Measurements from ENCODE around the gene REXO4. TPM values are rescaled to one million over a fixed set of nuclear protein-coding genes. Genes with fewer than 3 reads are reported as not detected.

Gene REXO4
- total RNA-seq, 2 experiments from 2014 or later: 35.7 to 45.5 TPM

GRCh38 chr9:133437753-133438531 is 20.1 kb upstream of the REXO4 start:
- no peak overlapping the region for H3K4me2 ChIP-seq (ENCODE audit: low read length)
- no peak overlapping the region for H2AFZ ChIP-seq (ENCODE audit: low read length)
- no peaks in the 10 kb centered on the region for H3K36me3 ChIP-seq (ENCODE audit: insufficient read depth, low read length)

GRCh38 chr9:133436681-133437080 is 18.9 kb upstream of the REXO4 start:
- no peak for DNase-seq (ENCODE audit: low spot score)
- Histone ChIP-seq H3K36me3 (ENCODE audit: insufficient read depth, low read length) (no peaks in the 10 kb centered on the region), H3K4me2 (ENCODE audit: low read length) (no peak overlapping the region), H4K20me1 (ENCODE audit: insufficient read depth, low read length) (no peaks in the 10 kb centered on the region), H3K27ac (ENCODE audit: low read depth, low read length, poor library complexity, severe bottlenecking) (no peak overlapping the region), H3K9me2 (ENCODE audit: insufficient read depth, low read length) (no peaks in the 10 kb centered on the region), H3K79me2 (ENCODE audit: insufficient read depth, low read depth, low read length) (no peaks in the 10 kb centered on the region), H3K9me3 (ENCODE audit: low read length) (no peaks in the 10 kb centered on the region), H3K4me3 (ENCODE audit: low read depth, low read length, poor library complexity, severe bottlenecking) (no peak overlapping the region), H3K4me1 (ENCODE audit: insufficient read depth, low read length, poor library complexity, severe bottlenecking) (peaks cover 5% of the 10 kb centered on the region), H2AFZ (ENCODE audit: low read length) (no peak overlapping the region)
- intact Hi-C loops (cut with micrococcal nuclease; ENCODE audit: unreplicated experiment): no loop called here
- TF ChIP-seq CTCF (conservative IDR thresholded peaks at IDR 0.05; ENCODE audit: low read length) (no peak), EZH2phosphoT487 (IDR thresholded peaks at IDR 0.05; ENCODE audit: borderline replicate concordance, low read depth, low read length) (no peak)
- POLR2A ChIA-PET: no interaction called here
- CTCF ChIA-PET (ENCODE audit: unreplicated experiment): no interaction called here
- BruUV-seq (replicated peaks): no TSS peak

More at GRCh38 chr9:133437753-133438531, 20.1 kb upstream of the REXO4 start:
- no peak overlapping the region for H3K4me3 ChIP-seq (ENCODE audit: low read depth, low read length, poor library complexity, severe bottlenecking)
- intact Hi-C loops (cut with micrococcal nuclease; ENCODE audit: unreplicated experiment): no loop called here
- ChIA-PET CTCF (ENCODE audit: unreplicated experiment) (no interaction called here), POLR2A (no interaction called here)
- DNase-seq (ENCODE audit: low spot score): peak; percentile 47
- H3K9me3 ChIP-seq (ENCODE audit: low read length): no peaks in the 10 kb centered on the region
- no peaks in the 10 kb centered on the region for H3K9me2 ChIP-seq (ENCODE audit: insufficient read depth, low read length)
- no peaks in the 10 kb centered on the region for H4K20me1 ChIP-seq (ENCODE audit: insufficient read depth, low read length)
- H3K79me2 ChIP-seq (ENCODE audit: insufficient read depth, low read depth, low read length): no peaks in the 10 kb centered on the region
- peaks cover 9% of the 10 kb centered on the region for H3K4me1 ChIP-seq (ENCODE audit: insufficient read depth, low read length, poor library complexity, severe bottlenecking)
- no TSS peak for BruUV-seq (replicated peaks)
- TF ChIP-seq EZH2phosphoT487 (IDR thresholded peaks at IDR 0.05; ENCODE audit: borderline replicate concordance, low read depth, low read length): no peak
- TF ChIP-seq CTCF (conservative IDR thresholded peaks at IDR 0.05; ENCODE audit: low read length): peak; percentile 74
- no peak overlapping the region for H3K27ac ChIP-seq (ENCODE audit: low read depth, low read length, poor library complexity, severe bottlenecking)

- Histone ChIP-seq H3K27ac (ENCODE audit: low read depth, low read length, poor library complexity, severe bottlenecking) (no peak overlapping the region), H2AFZ (ENCODE audit: low read length) (no peak overlapping the region), H3K4me1 (ENCODE audit: insufficient read depth, low read length, poor library complexity, severe bottlenecking) (no peaks in the 10 kb centered on the region), H3K79me2 (ENCODE audit: insufficient read depth, low read depth, low read length) (no peaks in the 10 kb centered on the region), H4K20me1 (ENCODE audit: insufficient read depth, low read length) (no peaks in the 10 kb centered on the region), H3K36me3 (ENCODE audit: insufficient read depth, low read length) (no peaks in the 10 kb centered on the region), H3K4me2 (ENCODE audit: low read length) (no peak overlapping the region), H3K9me2 (ENCODE audit: insufficient read depth, low read length) (no peaks in the 10 kb centered on the region), H3K4me3 (ENCODE audit: low read depth, low read length, poor library complexity, severe bottlenecking) (no peak overlapping the region), H3K9me3 (ENCODE audit: low read length) (no peaks in the 10 kb centered on the region)
- CTCF ChIA-PET (ENCODE audit: unreplicated experiment): no interaction called here
- DNase-seq (ENCODE audit: low spot score): no peak
- no peak for TF ChIP-seq EZH2phosphoT487 (IDR thresholded peaks at IDR 0.05; ENCODE audit: borderline replicate concordance, low read depth, low read length)
- peak; percentile 30; the same call in 1 of the 2 replicates for TF ChIP-seq CTCF (conservative IDR thresholded peaks at IDR 0.05; ENCODE audit: low read length)
- intact Hi-C loops (cut with micrococcal nuclease; ENCODE audit: unreplicated experiment): no loop called here
- no TSS peak for BruUV-seq (replicated peaks)
- POLR2A ChIA-PET: no interaction called here
Observed at GRCh38 chr9:133433351-133433843, 15.6 kb upstream of the REXO4 start.
